IPS-18c (cell line): ENCODE data around the gene ITPR3.

ENCODE experiments used
- H3K4me3 ChIP-seq: 2 replicates; pipeline ENCODE4 v1.7.0; 2013; ENCODE audit warnings: low read depth, mild to moderate bottlenecking, low read length, moderate library complexity; ENCODE audit not compliant: insufficient read depth
- H3K9me3 ChIP-seq: one replicate; pipeline ENCODE4 v1.6.1; 2013; ENCODE audit warnings: mild to moderate bottlenecking, low read length, moderate library complexity; ENCODE audit not compliant: control insufficient read depth, insufficient read depth

Gene ITPR3

GRCh38 chr6:33607126-33607783, 13.9 kb upstream of the ITPR3 start:
- Histone ChIP-seq H3K4me3 (no peak overlapping the region), H3K9me3 (no peaks in the 10 kb centered on the region)

- no peaks in the 10 kb centered on the region for H3K9me3 ChIP-seq
Observed at GRCh38 chr6:33607784-33608161, 13.3 kb upstream of the ITPR3 start.

GRCh38 chr6:33609019-33609418, 12.1 kb upstream of the ITPR3 start:
- Histone ChIP-seq H3K4me3 (no peak overlapping the region), H3K9me3 (no peaks in the 10 kb centered on the region)

More at GRCh38 chr6:33607784-33608161, 13.3 kb upstream of the ITPR3 start:
- H3K4me3 ChIP-seq: no peak overlapping the region

GRCh38 chr6:33609528-33609927, 11.6 kb upstream of the ITPR3 start:
- Histone ChIP-seq H3K9me3 (no peaks in the 10 kb centered on the region), H3K4me3 (no peak overlapping the region)

DNA sequence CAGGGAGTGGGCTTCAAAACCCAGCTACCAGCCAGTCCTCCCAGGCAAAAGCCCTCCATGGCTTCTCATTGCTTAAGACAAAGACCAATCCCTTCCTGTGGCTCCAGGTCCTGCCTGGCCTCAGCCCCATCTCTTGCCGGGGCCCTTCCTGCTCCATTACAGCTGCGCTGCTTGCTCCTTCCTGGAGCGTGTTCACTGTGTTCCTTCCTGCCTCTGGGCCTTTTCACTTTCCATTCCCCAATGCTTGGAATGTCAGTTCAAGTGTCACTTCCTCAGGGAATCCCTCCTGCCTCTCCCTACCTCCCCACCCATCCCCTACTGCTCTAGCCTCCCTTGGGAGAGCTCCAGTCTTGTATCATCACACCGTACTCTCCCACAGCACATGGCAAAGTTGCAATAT, 11.1 kb upstream of the ITPR3 start:
- no peaks in the 10 kb centered on the region for H3K9me3 ChIP-seq
- H3K4me3 ChIP-seq: no peak overlapping the region

GRCh38 chr6:33610779-33611732, 10.1 kb upstream of the ITPR3 start:
- Histone ChIP-seq H3K4me3 (no peak overlapping the region), H3K9me3 (no peaks in the 10 kb centered on the region)

GRCh38 chr6:33613146-33613794, 7.9 kb upstream of the ITPR3 start:
- no peaks in the 10 kb centered on the region for H3K9me3 ChIP-seq
- H3K4me3 ChIP-seq: no peak overlapping the region

- H3K4me3 ChIP-seq: no peak overlapping the region
- no peaks in the 10 kb centered on the region for H3K9me3 ChIP-seq
Observed at GRCh38 chr6:33613795-33614168, 7.3 kb upstream of the ITPR3 start.

DNA sequence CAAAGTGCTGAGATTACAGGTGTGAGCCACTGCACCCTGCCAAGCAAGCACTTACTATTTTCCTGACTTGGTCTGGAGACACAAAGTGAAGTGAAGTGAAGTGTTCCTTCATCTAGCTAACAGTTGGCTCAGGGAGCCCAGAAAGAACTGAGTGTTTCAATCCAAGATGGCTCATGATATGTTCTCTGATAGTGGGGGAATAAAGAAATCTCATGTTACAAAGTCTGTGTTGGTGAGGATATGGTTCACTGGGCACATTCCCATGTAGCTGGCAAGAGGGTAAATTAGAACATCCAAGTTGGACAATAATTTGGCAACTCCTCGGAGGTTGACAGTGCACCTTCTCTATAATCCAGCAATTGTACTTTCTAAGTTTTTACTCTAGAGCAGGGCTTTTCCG, 5.0 kb upstream of the ITPR3 start:
- no peak overlapping the region for H3K4me3 ChIP-seq
- no peaks in the 10 kb centered on the region for H3K9me3 ChIP-seq

GRCh38 chr6:33616913-33617312, 4.2 kb upstream of the ITPR3 start:
- H3K4me3 ChIP-seq: no peak overlapping the region
- H3K9me3 ChIP-seq: no peaks in the 10 kb centered on the region

- Histone ChIP-seq H3K9me3 (no peaks in the 10 kb centered on the region), H3K4me3 (no peak overlapping the region)
Observed at GRCh38 chr6:33619166-33619840, 1.8 kb upstream of the ITPR3 start.

DNA sequence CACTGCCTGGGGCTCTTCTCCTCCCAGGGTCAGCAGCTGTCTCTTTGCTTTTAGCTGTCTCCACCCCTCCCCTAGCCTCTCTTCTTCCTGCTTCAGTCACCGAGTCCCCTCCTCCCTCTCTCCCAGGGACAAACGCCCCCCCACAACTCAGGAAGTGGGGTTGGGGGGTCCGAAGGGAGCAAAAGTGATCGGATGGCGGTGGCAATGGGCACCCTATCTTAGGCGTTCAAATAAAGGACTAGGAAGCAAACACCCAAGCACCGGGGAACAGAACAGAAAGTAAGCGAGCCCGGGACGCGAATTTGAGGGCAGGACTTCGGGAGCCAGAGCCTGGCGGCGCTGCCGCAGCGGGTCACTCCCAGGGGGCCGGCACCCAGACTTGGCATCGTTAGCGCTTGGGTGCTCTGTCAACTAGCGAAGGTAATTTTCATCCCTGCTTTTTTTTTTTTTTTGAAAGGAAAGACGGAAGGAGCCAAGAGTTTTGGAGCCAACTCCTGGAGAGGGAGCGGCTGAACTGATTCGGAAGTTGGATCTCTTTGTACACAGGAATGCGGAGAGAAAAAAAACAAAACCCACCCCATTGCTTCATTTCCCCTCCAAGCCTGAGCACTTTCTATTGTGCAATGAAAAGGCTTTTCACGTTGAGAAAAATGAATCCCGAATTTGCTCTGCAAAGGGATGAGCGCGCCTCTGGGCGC, 815 bp upstream of the ITPR3 start:
- Histone ChIP-seq H3K9me3 (no peaks in the 10 kb centered on the region), H3K4me3 (peak overlapping the region; percentile 78)

- H3K4me3 ChIP-seq: peak overlapping the region; percentile 78
- H3K9me3 ChIP-seq: no peaks in the 10 kb centered on the region
Observed at GRCh38 chr6:33621711-33622388, 728 bp downstream of the ITPR3 start.

DNA sequence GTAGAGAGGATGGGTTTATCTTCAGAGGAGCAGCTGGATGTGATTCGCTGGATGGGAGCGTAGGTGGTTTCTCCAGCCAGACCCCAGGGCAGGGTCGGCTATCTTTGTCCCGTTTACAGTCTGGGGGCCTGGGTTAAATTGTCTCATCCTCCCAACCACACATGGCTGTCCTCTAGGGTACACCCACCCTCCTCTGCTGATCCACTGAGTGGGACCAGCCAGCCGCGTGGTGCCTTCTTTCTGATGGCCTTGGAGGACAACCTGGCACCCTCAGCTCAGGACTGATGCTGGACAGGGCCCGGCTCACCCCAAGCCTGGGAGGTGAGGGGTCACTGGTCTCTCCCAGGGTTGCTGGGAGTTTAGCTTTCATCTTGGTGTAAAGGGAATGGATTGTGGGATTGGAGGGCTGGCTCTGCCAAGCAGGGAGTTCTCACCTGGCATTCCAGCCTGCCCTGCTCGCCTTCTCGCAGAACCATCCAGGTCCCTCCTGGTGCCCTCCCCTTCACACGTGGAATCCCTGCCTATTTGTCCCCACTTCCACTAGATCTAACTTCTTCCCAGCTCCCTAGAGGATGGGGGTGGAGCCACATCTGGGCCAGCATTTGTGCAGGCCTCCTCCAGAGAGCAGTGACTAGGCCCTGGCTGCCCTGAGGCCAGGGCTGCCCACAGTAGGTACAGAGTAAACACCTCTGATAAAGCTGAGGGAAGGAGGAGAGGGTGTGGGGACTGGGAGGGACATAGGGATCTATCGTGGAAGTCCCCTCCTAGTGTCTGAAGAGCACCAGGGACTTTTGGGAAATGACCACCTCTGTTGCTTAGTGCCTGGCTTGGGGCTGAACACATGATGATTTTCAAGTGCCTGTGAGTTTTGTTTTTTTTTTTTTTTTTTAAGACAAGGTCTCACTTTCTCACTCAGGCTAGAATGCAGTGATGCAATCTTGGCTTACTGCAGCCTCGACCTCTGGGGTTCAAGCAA, 1.6 kb downstream of the ITPR3 start:
- H3K4me3 ChIP-seq: peak overlapping the region; percentile 78; the same call in 1 of the 2 replicates
- H3K9me3 ChIP-seq: no peaks in the 10 kb centered on the region

GRCh38 chr6:33623895-33624381, 2.8 kb downstream of the ITPR3 start:
- Histone ChIP-seq H3K9me3 (no peaks in the 10 kb centered on the region), H3K4me3 (no peak overlapping the region)
